DOHH2 (cell line): ENCODE data around the gene ALDH1L2.
"Not testable (repeated sequence)": the region's sequence is repeated elsewhere in the genome, so short reads cannot be mapped to it uniquely, and the experiment has no call there.

ENCODE experiments used
- CTCF ChIP-seq: fragments of 200-600 bp; sonication (generic); IDR thresholded peaks from one replicate; pipeline ENCODE4 v1.5.1; 2014; ENCODE audit warnings: antibody characterized with exemption, mild to moderate bottlenecking, low read depth, low read length; ENCODE audit not compliant: poor library complexity, severe bottlenecking
- EZH2phosphoT487 ChIP-seq: fragments of 200-600 bp; sonication (generic); IDR thresholded peaks from 2 replicates; pipeline ENCODE4 v1.6.1; 2017; ENCODE audit warnings: borderline replicate concordance, mild to moderate bottlenecking, antibody characterized with exemption, low read length, moderate library complexity, mixed read lengths

- TF ChIP-seq CTCF, EZH2phosphoT487: not testable (repeated sequence)
Observed at GRCh38 chr12:104977688-104978087, 106.6 kb downstream of the ALDH1L2 start.
